CD4-positive, CD25-positive, alpha-beta regulatory T cell (primary cell): Measurements from ENCODE around the gene EPAS1. TPM values are rescaled to one million over a fixed set of nuclear protein-coding genes. Genes with fewer than 3 reads are reported as not detected.
"Not testable (repeated sequence)": the region's sequence is repeated elsewhere in the genome, so short reads cannot be mapped to it uniquely, and the experiment has no call there.

Experiments used
- ATAC-seq, 2 donors: fragments of 150-1000 bp; cut with Tn5 transposase; one replicate each; pipeline ENCODE4 v1.10.0; 2021; ENCODE audit warnings: low read depth in 2 of 2, moderate number of reproducible peaks in 2 of 2, moderate library complexity in 1 of 2
- DNase-seq, 3 donors: peaks; one replicate each; pipeline versions ENCODE4 v3.0.0 to v3.0.0-alpha.2; 2012 to 2022; ENCODE audit warnings: mixed read lengths in 1 of 3
- H3K27ac ChIP-seq: one replicate; pipeline ENCODE4 v1.7.0; 2013; ENCODE audit warnings: mild to moderate bottlenecking, low read length; ENCODE audit not compliant: insufficient read depth, poor library complexity, severe bottlenecking
- H3K27me3 ChIP-seq: one replicate; pipeline ENCODE4 v1.7.0; 2013; ENCODE audit warnings: low read length; ENCODE audit not compliant: control insufficient read depth, insufficient read depth
- H3K36me3 ChIP-seq: one replicate; pipeline ENCODE4 v1.7.0; 2013; ENCODE audit warnings: mild to moderate bottlenecking, low read length, moderate library complexity; ENCODE audit not compliant: control insufficient read depth, insufficient read depth
- H3K4me1 ChIP-seq: 2 replicates; pipeline ENCODE4 v1.7.0; 2013; ENCODE audit warnings: mild to moderate bottlenecking, low read length; ENCODE audit not compliant: insufficient read depth, control insufficient read depth, poor library complexity, severe bottlenecking
- H3K4me3 ChIP-seq: one replicate; pipeline ENCODE4 v1.7.0; 2013; ENCODE audit warnings: low read depth, mild to moderate bottlenecking, low read length, moderate library complexity
- H3K9me3 ChIP-seq, 2 experiments: 1 replicate in 1 of 2; 2 replicates in 1 of 2; pipeline ENCODE4 v1.7.0; 2013; ENCODE audit warnings: low read length in 2 of 2, mild to moderate bottlenecking in 1 of 2, moderate library complexity in 1 of 2; ENCODE audit not compliant: control insufficient read depth in 2 of 2
- H3K27ac Mint-ChIP-seq, 3 donors: one replicate each; pipeline ENCODE4 v1.8.0; 2020 to 2022; ENCODE audit warnings: mild to moderate bottlenecking in 3 of 3, mixed read lengths in 3 of 3, moderate library complexity in 2 of 3
- H3K27me3 Mint-ChIP-seq: one replicate; pipeline ENCODE4 v1.8.0; 2022; ENCODE audit warnings: mild to moderate bottlenecking, mixed read lengths
- H3K36me3 Mint-ChIP-seq: one replicate; pipeline ENCODE4 v1.8.0; 2020; ENCODE audit warnings: mixed read lengths
- H3K4me1 Mint-ChIP-seq, 4 donors: one replicate each; pipeline ENCODE4 v1.8.0; 2020 to 2022; ENCODE audit warnings: mixed read lengths in 4 of 4, mild to moderate bottlenecking in 1 of 4
- H3K4me3 Mint-ChIP-seq, 4 donors: one replicate each; pipeline ENCODE4 v1.8.0; 2020 to 2022; ENCODE audit warnings: mild to moderate bottlenecking in 4 of 4, mixed read lengths in 4 of 4, moderate library complexity in 3 of 4
- H3K9me3 Mint-ChIP-seq, 7 donors: one replicate each; pipeline ENCODE4 v1.8.0; 2020 to 2022; ENCODE audit warnings: mixed read lengths in 7 of 7, mild to moderate bottlenecking in 3 of 7, moderate library complexity in 2 of 7
- polyA plus RNA-seq, 4 donors: library from polyadenylated mRNA; unstranded; fragments of 300-500 nt; fragmentation: Illumina TruSeq; gene quantifications; one replicate each; pipeline ENCODE4 v1.2.3, GENCODE V29; 2021
- total RNA-seq: library from RNA; stranded (reverse); gene quantifications from one replicate; pipeline ENCODE4 v1.2.3, GENCODE V29; 2022

The EPAS1 gene
- total and polyA plus RNA-seq, 5 donors from 2014 or later: 0.22 to 4.4 (median 0.31) TPM; not detected in 2

DNA sequence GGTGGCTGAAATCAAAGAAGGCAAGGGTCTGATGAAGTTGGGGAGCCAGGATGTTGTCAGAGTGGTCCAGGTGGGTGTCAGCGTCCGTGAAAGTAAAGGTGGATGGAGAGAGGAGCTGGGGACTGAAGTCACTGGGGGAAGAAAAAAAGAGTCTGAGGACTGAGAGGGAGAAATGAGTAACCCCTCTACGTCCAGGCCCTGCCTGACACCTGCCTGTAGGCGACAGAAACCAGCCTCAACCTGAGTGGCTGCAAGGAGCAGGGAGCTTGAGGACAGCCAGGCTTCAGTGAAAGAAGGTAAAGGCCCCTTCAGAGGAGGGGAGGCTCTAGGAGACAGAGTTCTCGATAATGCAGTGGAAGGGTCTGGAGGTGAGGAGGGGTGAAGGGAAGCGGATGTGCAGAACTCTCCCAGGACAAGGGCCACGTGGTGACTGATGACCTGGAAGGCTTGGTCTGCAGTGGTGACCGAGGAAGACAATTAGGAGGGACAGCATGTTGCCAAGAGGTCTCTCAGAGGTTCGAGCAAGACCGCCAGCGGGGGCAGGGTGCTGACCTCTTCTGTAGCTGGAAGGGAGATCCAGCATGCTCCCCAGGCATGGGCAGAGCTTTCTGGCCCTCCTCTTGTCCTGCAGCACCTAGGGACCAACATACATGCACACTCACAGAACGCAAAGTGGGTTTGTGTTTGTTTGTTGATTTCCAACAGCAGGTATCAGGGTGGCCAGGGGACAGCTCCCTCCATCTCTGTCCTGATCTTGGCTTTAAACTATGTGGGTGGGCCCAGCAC is 95.5 kb downstream of the EPAS1 start:
- Mint-ChIP-seq H3K36me3 (no peaks in the 10 kb centered on the region), H3K27ac (no peak overlapping the region), H3K4me1 (no peaks in the 10 kb centered on the region), H3K4me3 (no peak overlapping the region), H3K9me3 (no peaks in the 10 kb centered on the region), H3K27me3 (peaks cover 25% of the 10 kb centered on the region)
- no peak overlapping the region for H3K4me3 ChIP-seq
- no peaks in the 10 kb centered on the region for H3K9me3 ChIP-seq
- DNase-seq (no peak), ATAC-seq (no peak)
- H3K4me1 ChIP-seq: no peaks in the 10 kb centered on the region
- no peaks in the 10 kb centered on the region for H3K36me3 ChIP-seq
- H3K27me3 ChIP-seq: peaks cover 6% of the 10 kb centered on the region
- no peak overlapping the region for H3K27ac ChIP-seq

DNA sequence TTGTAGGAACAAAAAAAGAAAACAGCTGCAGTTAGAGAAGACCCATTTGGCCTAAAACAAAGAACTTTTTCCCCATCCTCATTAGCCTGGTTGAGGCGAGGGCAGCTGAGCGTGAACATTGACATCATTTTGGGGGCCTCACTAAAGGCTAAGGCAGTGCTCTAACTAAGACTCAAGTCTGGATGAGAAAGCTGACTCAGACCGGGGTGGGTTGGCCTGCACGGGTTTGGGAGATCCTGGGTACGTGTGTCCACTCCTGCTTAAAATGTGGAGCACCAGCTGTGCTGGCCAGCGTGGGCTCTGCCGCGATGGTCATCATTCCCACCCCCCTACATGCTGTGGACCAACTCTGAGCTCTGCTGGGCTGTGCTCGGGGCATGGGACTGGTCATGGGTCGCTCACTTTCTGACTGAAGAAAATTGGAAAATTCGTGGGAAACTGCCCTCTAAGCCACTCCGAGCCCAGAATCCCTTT is 96.2 kb downstream of the EPAS1 start:
- no peaks in the 10 kb centered on the region for H3K36me3 Mint-ChIP-seq
- no peaks in the 10 kb centered on the region for H3K4me1 ChIP-seq
- H3K27ac Mint-ChIP-seq: no peak overlapping the region
- peaks cover 32% of the 10 kb centered on the region for H3K27me3 Mint-ChIP-seq
- H3K27me3 ChIP-seq: peaks cover 7% of the 10 kb centered on the region
- no peak overlapping the region for H3K27ac ChIP-seq
- H3K4me3 Mint-ChIP-seq: no peak overlapping the region
- DNase-seq: no peak
- no peaks in the 10 kb centered on the region for H3K4me1 Mint-ChIP-seq
- no peaks in the 10 kb centered on the region for H3K9me3 ChIP-seq
- H3K4me3 ChIP-seq: no peak overlapping the region
- ATAC-seq: no peak
- H3K9me3 Mint-ChIP-seq: no peaks in the 10 kb centered on the region
- H3K36me3 ChIP-seq: no peaks in the 10 kb centered on the region

GRCh38 chr2:46393865-46394264 is 96.7 kb downstream of the EPAS1 start:
- Mint-ChIP-seq H3K27me3 (peaks cover 37% of the 10 kb centered on the region), H3K9me3 (no peaks in the 10 kb centered on the region), H3K4me3 (no peak overlapping the region)

GRCh38 chr2:46394649-46395510 is 97.7 kb downstream of the EPAS1 start:
- peaks cover 41% of the 10 kb centered on the region for H3K27me3 Mint-ChIP-seq
- Histone ChIP-seq H3K4me1 (no peaks in the 10 kb centered on the region), H3K9me3 (no peaks in the 10 kb centered on the region), H3K27me3 (peaks cover 11% of the 10 kb centered on the region), H3K4me3 (no peak overlapping the region), H3K27ac (no peak overlapping the region), H3K36me3 (no peaks in the 10 kb centered on the region)
- no peak overlapping the region for H3K27ac Mint-ChIP-seq
- H3K9me3 Mint-ChIP-seq: no peaks in the 10 kb centered on the region
- H3K4me1 Mint-ChIP-seq: no peaks in the 10 kb centered on the region
- H3K4me3 Mint-ChIP-seq: no peak overlapping the region
- ATAC-seq (no peak), DNase-seq (no peak)
- no peaks in the 10 kb centered on the region for H3K36me3 Mint-ChIP-seq

More at GRCh38 chr2:46393865-46394264, 96.7 kb downstream of the EPAS1 start:
- ATAC-seq (no peak), DNase-seq (no peak)
- Histone ChIP-seq H3K9me3 (no peaks in the 10 kb centered on the region), H3K4me1 (no peaks in the 10 kb centered on the region), H3K36me3 (no peaks in the 10 kb centered on the region), H3K27me3 (peaks cover 8% of the 10 kb centered on the region), H3K27ac (no peak overlapping the region), H3K4me3 (no peak overlapping the region)
- Mint-ChIP-seq H3K4me1 (no peaks in the 10 kb centered on the region), H3K27ac (no peak overlapping the region), H3K36me3 (no peaks in the 10 kb centered on the region)

DNA sequence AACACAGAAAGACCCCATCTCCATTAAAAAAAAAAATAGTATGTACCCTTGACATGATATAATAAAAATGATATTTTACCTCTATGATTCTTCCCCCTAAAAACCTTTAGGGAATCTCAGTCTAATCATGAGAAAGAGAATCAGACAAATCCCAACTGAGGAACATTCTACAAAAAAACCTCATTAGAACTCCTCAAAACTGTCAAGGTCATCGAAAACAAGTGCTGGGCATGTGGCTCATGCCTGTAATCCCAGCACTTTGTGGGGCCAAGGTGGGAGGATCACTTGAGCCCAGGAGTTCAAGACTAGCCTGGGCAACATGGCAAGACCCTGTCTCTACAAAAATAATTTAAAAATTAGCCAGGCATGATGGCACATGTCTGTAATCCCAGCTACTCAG is 98.5 kb downstream of the EPAS1 start:
- DNase-seq, H3K36me3 ChIP-seq, H3K4me3 Mint-ChIP-seq, H3K4me1 ChIP-seq, H3K9me3 Mint-ChIP-seq, H3K27ac ChIP-seq, H3K36me3 Mint-ChIP-seq, H3K9me3 ChIP-seq, H3K27me3 ChIP-seq, ATAC-seq, H3K27ac Mint-ChIP-seq, H3K4me3 ChIP-seq, H3K4me1 Mint-ChIP-seq: not testable (repeated sequence)
- H3K27me3 Mint-ChIP-seq: peaks cover 41% of the 10 kb centered on the region

- DNase-seq (no peak), ATAC-seq (no peak)
- H3K4me1 Mint-ChIP-seq: no peaks in the 10 kb centered on the region
- Histone ChIP-seq H3K4me1 (no peaks in the 10 kb centered on the region), H3K9me3 (no peaks in the 10 kb centered on the region), H3K36me3 (no peaks in the 10 kb centered on the region), H3K4me3 (no peak overlapping the region), H3K27me3 (peaks cover 13% of the 10 kb centered on the region), H3K27ac (no peak overlapping the region)
- H3K4me3 Mint-ChIP-seq: no peak overlapping the region
- H3K9me3 Mint-ChIP-seq: no peaks in the 10 kb centered on the region
- peaks cover 33% of the 10 kb centered on the region for H3K27me3 Mint-ChIP-seq
- H3K36me3 Mint-ChIP-seq: no peaks in the 10 kb centered on the region
- no peak overlapping the region for H3K27ac Mint-ChIP-seq
Measured at GRCh38 chr2:46400016-46400415, 102.8 kb downstream of the EPAS1 start.

DNA sequence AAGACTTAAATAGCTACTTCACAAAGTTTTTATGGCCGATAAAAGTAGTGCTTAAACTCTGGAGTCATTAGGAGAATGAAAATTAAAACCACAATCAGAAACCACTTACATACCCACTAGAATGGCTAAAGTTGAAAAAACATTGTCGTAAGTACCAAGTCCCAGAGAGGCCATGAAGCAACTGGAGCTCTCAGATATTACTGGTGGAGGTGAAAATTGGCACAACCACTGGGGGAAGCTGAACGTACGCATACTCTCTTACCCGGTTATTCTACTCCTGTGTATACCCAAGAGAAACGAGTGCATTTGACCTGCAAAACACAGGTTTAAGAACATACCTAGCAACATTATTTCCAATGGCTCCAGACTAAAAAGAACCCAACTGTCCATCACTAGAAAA is 105.7 kb downstream of the EPAS1 start:
- no peak for DNase-seq
- H3K27me3 ChIP-seq: peaks cover 12% of the 10 kb centered on the region
- no peaks in the 10 kb centered on the region for H3K36me3 Mint-ChIP-seq
- no peaks in the 10 kb centered on the region for H3K9me3 Mint-ChIP-seq
- H3K36me3 ChIP-seq: no peaks in the 10 kb centered on the region
- H3K4me1 Mint-ChIP-seq: no peaks in the 10 kb centered on the region
- H3K27me3 Mint-ChIP-seq: peaks cover 19% of the 10 kb centered on the region
- H3K9me3 ChIP-seq: no peaks in the 10 kb centered on the region
- H3K4me3 Mint-ChIP-seq: no peak overlapping the region
- no peak overlapping the region for H3K27ac Mint-ChIP-seq
- no peak for ATAC-seq
- no peaks in the 10 kb centered on the region for H3K4me1 ChIP-seq
- no peak overlapping the region for H3K4me3 ChIP-seq
- no peak overlapping the region for H3K27ac ChIP-seq
